ENCODE measurements around the gene ZNF516. TPM values are rescaled to one million over a fixed set of nuclear protein-coding genes. Genes with fewer than 3 reads are reported as not detected.

ZNF516 gene
- total RNA-seq, 2 donors from 2014 or later, result 24.3 to 32.5 TPM

GRCh38 chr18:76398295-76398694 is 96.7 kb downstream of the ZNF516 start:
- DNase-seq (ENCODE audit: low spot score), result no peak
- intact Hi-C loops (cut with DNase I), result loop anchor here in 1 of 2 donors (5.0 kb wide), 2 partner anchors 289 to 309 kb away; no protein-coding TSS in a partner anchor

- intact Hi-C loops (cut with DNase I), result loop anchor here in 1 of 2 donors (5.0 kb wide), 2 partner anchors 290 to 310 kb away; no protein-coding TSS in a partner anchor
- no peak for DNase-seq (ENCODE audit: low spot score)
Observed at GRCh38 chr18:76397631-76398030, 97.4 kb downstream of the ZNF516 start.

GRCh38 chr18:76396792-76397191 is 98.2 kb downstream of the ZNF516 start:
- DNase-seq (ENCODE audit: low spot score), result no peak
- intact Hi-C loops (cut with DNase I), result loop anchor here in 1 of 2 donors (5.0 kb wide), 2 partner anchors 291 to 311 kb away; no protein-coding TSS in a partner anchor

GRCh38 chr18:76395609-76396008 is 99.4 kb downstream of the ZNF516 start:
- DNase-seq (ENCODE audit: low spot score), result no peak

GRCh38 chr18:76394780-76395476 is 100.1 kb downstream of the ZNF516 start:
- intact Hi-C loops (cut with DNase I), result loop anchor here in 1 of 2 donors (5.0 kb wide), 2 partner anchors 292 to 312 kb away; no protein-coding TSS in a partner anchor
- no peak for DNase-seq (ENCODE audit: low spot score)

More at GRCh38 chr18:76395609-76396008, 99.4 kb downstream of the ZNF516 start:
- intact Hi-C loops (cut with DNase I), result loop anchor here in 1 of 2 donors (5.0 kb wide), 2 partner anchors 292 to 312 kb away; no protein-coding TSS in a partner anchor

GRCh38 chr18:76392349-76392748 is 102.7 kb downstream of the ZNF516 start:
- intact Hi-C loops (cut with DNase I), result no loop called here
- no peak for DNase-seq (ENCODE audit: low spot score)

GRCh38 chr18:76391746-76392145 is 103.3 kb downstream of the ZNF516 start:
- intact Hi-C loops (cut with DNase I), result no loop called here
- DNase-seq (ENCODE audit: low spot score), result no peak

GRCh38 chr18:76391038-76391437 is 104.0 kb downstream of the ZNF516 start:
- intact Hi-C loops (cut with DNase I), result no loop called here
- DNase-seq (ENCODE audit: low spot score), result peak; percentile 41

- DNase-seq (ENCODE audit: low spot score), result peak; percentile 57
- intact Hi-C loops (cut with DNase I), result no loop called here
Observed at GRCh38 chr18:76390452-76391035, 104.5 kb downstream of the ZNF516 start.

- DNase-seq (ENCODE audit: low spot score), result no peak
- intact Hi-C loops (cut with DNase I), result no loop called here
Observed at GRCh38 chr18:76389716-76390115, 105.3 kb downstream of the ZNF516 start.

- peak; percentile 5 for DNase-seq (ENCODE audit: low spot score)
- intact Hi-C loops (cut with DNase I), result no loop called here
Observed at GRCh38 chr18:76388891-76389423, 106.1 kb downstream of the ZNF516 start.

- intact Hi-C loops (cut with DNase I), result no loop called here
- DNase-seq (ENCODE audit: low spot score), result no peak
Observed at GRCh38 chr18:76388261-76388660, 106.8 kb downstream of the ZNF516 start.

- DNase-seq (ENCODE audit: low spot score), result no peak
Observed at GRCh38 chr18:76387608-76388007, 107.4 kb downstream of the ZNF516 start.

GRCh38 chr18:76386886-76387285 is 108.2 kb downstream of the ZNF516 start:
- intact Hi-C loops (cut with DNase I), result no loop called here
- DNase-seq (ENCODE audit: low spot score), result no peak

More at GRCh38 chr18:76387608-76388007, 107.4 kb downstream of the ZNF516 start:
- intact Hi-C loops (cut with DNase I), result no loop called here

- intact Hi-C loops (cut with DNase I), result no loop called here
- DNase-seq (ENCODE audit: low spot score), result no peak
Observed at GRCh38 chr18:76386071-76386470, 109.0 kb downstream of the ZNF516 start.

GRCh38 chr18:76385681-76385975 is 109.4 kb downstream of the ZNF516 start:
- intact Hi-C loops (cut with DNase I), result no loop called here
- no peak for DNase-seq (ENCODE audit: low spot score)

- intact Hi-C loops (cut with DNase I), result no loop called here
- DNase-seq (ENCODE audit: low spot score), result no peak
Observed at GRCh38 chr18:76384861-76385680, 110.0 kb downstream of the ZNF516 start.

- no peak for DNase-seq (ENCODE audit: low spot score)
Observed at GRCh38 chr18:76384114-76384790, 110.8 kb downstream of the ZNF516 start.

GRCh38 chr18:76383636-76384035 is 111.4 kb downstream of the ZNF516 start:
- DNase-seq (ENCODE audit: low spot score), result no peak
- intact Hi-C loops (cut with DNase I), result no loop called here

More at GRCh38 chr18:76384114-76384790, 110.8 kb downstream of the ZNF516 start:
- intact Hi-C loops (cut with DNase I), result no loop called here
